ENCODE data around the gene SHC4. TPM values are rescaled to one million over a fixed set of nuclear protein-coding genes. Genes with fewer than 3 reads are reported as not detected.

Gene SHC4
- total RNA-seq, 2 donors from 2014 or later: 0.29 to 0.58 TPM

DNA sequence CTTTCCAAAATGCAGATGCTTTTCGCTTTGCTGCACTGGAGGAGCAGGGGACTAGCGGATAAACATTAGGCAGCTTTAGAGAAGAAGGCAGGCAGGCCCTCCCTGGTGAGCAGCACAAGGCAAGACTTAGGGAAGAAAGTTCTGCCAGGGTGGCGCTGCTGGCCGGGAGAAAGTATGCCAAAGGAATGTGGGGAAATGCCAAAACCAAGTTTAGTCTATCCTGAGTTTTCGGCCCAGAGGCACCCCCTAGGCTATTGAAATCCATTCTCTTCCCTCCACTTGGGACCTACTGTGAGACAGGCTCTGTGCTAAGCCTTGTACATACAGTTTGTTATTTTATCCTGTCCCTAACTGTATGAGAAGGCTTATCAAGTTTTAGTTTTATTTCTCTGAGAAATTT lies 9.2 kb downstream of the SHC4 start:
- DNase-seq: peak; percentile 78
- H3K36me3 ChIP-seq (ENCODE audit: control insufficient read depth, insufficient read depth, low read length): no peaks in the 10 kb centered on the region
- Mint-ChIP-seq H3K4me1 (no peaks in the 10 kb centered on the region), H3K4me3 (no peak overlapping the region), H3K27ac (no peak overlapping the region), H3K27me3 (ENCODE audit: insufficient read depth) (peaks cover 3% of the 10 kb centered on the region), H3K9me3 (no peaks in the 10 kb centered on the region), H3K36me3 (ENCODE audit: low read depth) (no peaks in the 10 kb centered on the region)
- no peak overlapping the region for H3K4me3 ChIP-seq (ENCODE audit: low read length)
- no peaks in the 10 kb centered on the region for H3K4me1 ChIP-seq (ENCODE audit: control insufficient read depth, insufficient read depth, low read length)
- H3K27ac ChIP-seq (ENCODE audit: low read depth, low read length): no peak overlapping the region
- H3K9me3 ChIP-seq (ENCODE audit: control insufficient read depth, low read length): no peaks in the 10 kb centered on the region
- peaks cover under 1% of the 10 kb centered on the region for H3K27me3 ChIP-seq (ENCODE audit: control insufficient read depth, insufficient read depth, low read length, poor library complexity, severe bottlenecking)
- TF ChIP-seq, protein P1, sequence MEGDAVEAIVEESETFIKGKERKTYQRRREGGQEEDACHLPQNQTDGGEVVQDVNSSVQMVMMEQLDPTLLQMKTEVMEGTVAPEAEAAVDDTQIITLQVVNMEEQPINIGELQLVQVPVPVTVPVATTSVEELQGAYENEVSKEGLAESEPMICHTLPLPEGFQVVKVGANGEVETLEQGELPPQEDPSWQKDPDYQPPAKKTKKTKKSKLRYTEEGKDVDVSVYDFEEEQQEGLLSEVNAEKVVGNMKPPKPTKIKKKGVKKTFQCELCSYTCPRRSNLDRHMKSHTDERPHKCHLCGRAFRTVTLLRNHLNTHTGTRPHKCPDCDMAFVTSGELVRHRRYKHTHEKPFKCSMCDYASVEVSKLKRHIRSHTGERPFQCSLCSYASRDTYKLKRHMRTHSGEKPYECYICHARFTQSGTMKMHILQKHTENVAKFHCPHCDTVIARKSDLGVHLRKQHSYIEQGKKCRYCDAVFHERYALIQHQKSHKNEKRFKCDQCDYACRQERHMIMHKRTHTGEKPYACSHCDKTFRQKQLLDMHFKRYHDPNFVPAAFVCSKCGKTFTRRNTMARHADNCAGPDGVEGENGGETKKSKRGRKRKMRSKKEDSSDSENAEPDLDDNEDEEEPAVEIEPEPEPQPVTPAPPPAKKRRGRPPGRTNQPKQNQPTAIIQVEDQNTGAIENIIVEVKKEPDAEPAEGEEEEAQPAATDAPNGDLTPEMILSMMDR (conservative IDR thresholded peaks at IDR 0.05): no peak
- H3K9ac ChIP-seq (ENCODE audit: extremely low read depth, low read length, poor library complexity, severe bottlenecking): no peak overlapping the region
- 67 to 79% methylated on average over 3 to 5 of the region's 5 CpGs for WGBS, 2 experiments (ENCODE audit: insufficient coverage in 1 of 2, insufficient read length in 1 of 2)

DNA sequence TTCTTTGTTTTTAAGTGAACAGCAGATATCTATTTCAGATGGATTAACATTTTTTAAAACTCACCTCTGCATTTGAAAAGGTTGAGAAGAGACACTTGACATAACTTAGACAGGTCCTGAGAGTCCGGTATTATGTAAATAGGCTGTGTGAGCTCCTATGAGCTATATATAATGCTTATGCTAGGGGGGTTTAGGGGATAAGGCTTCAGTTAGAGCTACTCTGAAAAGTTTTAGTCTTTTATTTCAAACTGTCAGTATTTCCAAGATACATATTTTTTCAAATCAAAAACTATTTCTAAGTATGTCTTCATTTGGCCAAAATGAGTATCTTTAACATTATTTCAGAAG lies 16.9 kb downstream of the SHC4 start:
- H3K4me1 ChIP-seq (ENCODE audit: control insufficient read depth, insufficient read depth, low read length): peaks cover 4% of the 10 kb centered on the region
- H3K9me3 ChIP-seq (ENCODE audit: control insufficient read depth, low read length): no peaks in the 10 kb centered on the region
- Mint-ChIP-seq H3K4me1 (peaks cover 2% of the 10 kb centered on the region), H3K9me3 (no peaks in the 10 kb centered on the region), H3K4me3 (no peak overlapping the region), H3K27me3 (ENCODE audit: insufficient read depth) (no peaks in the 10 kb centered on the region), H3K27ac (no peak overlapping the region), H3K36me3 (ENCODE audit: low read depth) (no peaks in the 10 kb centered on the region)
- no peaks in the 10 kb centered on the region for H3K36me3 ChIP-seq (ENCODE audit: control insufficient read depth, insufficient read depth, low read length)
- WGBS, 2 experiments (ENCODE audit: insufficient coverage in 1 of 2, insufficient read length in 1 of 2): 89% methylated on average over 1 of the region's 1 CpG; no CpG with 5 or more reads in 1 of the 2 experiments
- H3K9ac ChIP-seq (ENCODE audit: extremely low read depth, low read length, poor library complexity, severe bottlenecking): no peak overlapping the region
- no peak overlapping the region for H3K27ac ChIP-seq (ENCODE audit: low read depth, low read length)
- H3K27me3 ChIP-seq (ENCODE audit: control insufficient read depth, insufficient read depth, low read length, poor library complexity, severe bottlenecking): no peaks in the 10 kb centered on the region
- H3K4me3 ChIP-seq (ENCODE audit: low read length): no peak overlapping the region
- no peak for DNase-seq
- TF ChIP-seq, protein P1 (conservative IDR thresholded peaks at IDR 0.05): no peak

DNA sequence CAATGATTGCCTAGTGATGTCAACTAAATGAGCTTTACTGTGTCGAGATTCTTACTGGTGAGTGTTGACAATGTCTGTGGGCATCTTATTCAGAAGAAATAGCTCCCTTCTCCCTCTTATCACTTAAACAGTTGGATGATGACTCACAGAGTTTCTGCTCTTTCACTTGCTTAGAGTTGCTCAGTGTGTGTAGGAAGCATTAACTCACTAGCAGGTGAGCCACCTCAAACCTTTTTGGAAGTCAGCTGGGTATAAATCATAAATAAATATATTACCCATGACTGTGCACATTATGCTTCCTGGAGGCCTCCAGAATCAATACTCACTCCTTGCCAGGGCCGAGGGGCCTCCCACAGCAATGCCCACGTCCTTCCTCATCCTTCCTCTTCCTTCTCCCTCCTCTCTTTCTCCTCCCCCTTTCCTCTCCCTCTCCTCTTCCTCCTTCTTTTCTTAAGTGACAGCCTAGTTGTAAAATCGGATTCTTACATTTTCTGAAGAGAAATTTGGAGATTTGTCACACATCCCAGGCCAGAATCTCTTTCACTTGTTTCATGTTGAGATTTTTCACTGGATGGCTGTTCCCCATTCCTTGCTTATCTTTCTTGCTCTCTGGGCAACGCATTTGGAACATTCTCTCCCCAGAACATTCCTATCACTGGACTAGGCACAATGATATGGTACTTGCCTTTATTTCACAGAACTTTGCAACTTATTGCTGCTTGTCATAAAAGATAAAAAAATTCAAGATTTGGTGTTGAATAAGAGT lies 17.5 kb downstream of the SHC4 start:
- TF ChIP-seq, protein P1 (conservative IDR thresholded peaks at IDR 0.05): no peak
- H3K27ac Mint-ChIP-seq: no peak overlapping the region
- peaks cover 2% of the 10 kb centered on the region for H3K4me1 Mint-ChIP-seq

More for the DNA sequence above, 17.5 kb downstream of the SHC4 start:
- no peaks in the 10 kb centered on the region for H3K36me3 Mint-ChIP-seq (ENCODE audit: low read depth)
- Histone ChIP-seq H3K27me3 (ENCODE audit: control insufficient read depth, insufficient read depth, low read length, poor library complexity, severe bottlenecking) (no peaks in the 10 kb centered on the region), H3K36me3 (ENCODE audit: control insufficient read depth, insufficient read depth, low read length) (no peaks in the 10 kb centered on the region), H3K9me3 (ENCODE audit: control insufficient read depth, low read length) (no peaks in the 10 kb centered on the region), H3K4me3 (ENCODE audit: low read length) (no peak overlapping the region), H3K9ac (ENCODE audit: extremely low read depth, low read length, poor library complexity, severe bottlenecking) (no peak overlapping the region), H3K4me1 (ENCODE audit: control insufficient read depth, insufficient read depth, low read length) (peaks cover 4% of the 10 kb centered on the region), H3K27ac (ENCODE audit: low read depth, low read length) (no peak overlapping the region)
- DNase-seq: no peak
- no peaks in the 10 kb centered on the region for H3K27me3 Mint-ChIP-seq (ENCODE audit: insufficient read depth)
- 80 to 100% methylated on average over 1 to 4 of the region's 5 CpGs for WGBS, 2 experiments (ENCODE audit: insufficient coverage in 1 of 2, insufficient read length in 1 of 2)
- H3K9me3 Mint-ChIP-seq: no peaks in the 10 kb centered on the region
- no peak overlapping the region for H3K4me3 Mint-ChIP-seq

Data from endodermal cell (in vitro differentiated cells).